ENCODE results near the gene DPP9.

DNA sequence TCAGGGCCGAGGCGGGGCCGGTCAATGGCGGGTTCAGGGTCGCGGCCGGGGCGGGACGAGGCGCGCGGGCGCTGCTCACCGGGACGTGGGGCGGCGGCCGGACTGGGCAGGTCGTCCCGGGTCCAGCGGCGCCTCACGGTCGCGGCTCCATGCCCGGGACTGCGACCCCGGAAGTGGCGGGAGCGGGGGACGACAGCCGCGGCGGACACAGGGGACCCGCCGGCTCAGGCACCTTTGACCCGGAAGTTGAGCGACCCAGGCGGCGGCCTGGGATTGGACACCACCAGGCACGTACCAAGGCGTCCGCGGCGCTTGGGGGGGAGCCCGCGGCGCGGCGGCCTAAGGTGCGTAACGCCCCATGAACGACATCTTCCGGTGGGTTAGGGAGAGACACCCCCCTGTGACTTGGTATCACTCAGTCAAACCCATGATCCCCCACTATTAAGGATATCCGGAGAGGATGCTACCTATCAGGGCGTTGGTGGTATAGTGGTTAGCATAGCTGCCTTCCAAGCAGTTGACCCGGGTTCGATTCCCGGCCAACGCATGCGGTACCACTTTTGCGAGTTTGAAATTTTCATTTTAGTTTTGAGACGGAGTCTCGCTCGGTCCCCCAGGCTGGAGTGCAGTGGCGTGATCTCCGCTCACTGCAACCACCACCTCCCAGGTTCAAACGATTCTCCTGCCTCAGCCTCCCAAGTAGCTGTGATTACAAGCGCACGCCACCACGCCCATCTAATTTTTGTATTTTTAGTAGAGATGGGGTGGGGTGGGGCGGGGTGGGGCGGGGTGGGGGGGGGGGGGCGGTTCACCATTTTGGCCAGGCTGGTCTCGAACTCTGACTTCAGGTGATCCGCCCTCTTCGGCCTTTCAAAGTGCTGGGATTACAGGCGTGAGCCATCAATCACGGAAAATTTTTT is at the start of gene DPP9:
- TF ChIP-seq, protein P1, sequence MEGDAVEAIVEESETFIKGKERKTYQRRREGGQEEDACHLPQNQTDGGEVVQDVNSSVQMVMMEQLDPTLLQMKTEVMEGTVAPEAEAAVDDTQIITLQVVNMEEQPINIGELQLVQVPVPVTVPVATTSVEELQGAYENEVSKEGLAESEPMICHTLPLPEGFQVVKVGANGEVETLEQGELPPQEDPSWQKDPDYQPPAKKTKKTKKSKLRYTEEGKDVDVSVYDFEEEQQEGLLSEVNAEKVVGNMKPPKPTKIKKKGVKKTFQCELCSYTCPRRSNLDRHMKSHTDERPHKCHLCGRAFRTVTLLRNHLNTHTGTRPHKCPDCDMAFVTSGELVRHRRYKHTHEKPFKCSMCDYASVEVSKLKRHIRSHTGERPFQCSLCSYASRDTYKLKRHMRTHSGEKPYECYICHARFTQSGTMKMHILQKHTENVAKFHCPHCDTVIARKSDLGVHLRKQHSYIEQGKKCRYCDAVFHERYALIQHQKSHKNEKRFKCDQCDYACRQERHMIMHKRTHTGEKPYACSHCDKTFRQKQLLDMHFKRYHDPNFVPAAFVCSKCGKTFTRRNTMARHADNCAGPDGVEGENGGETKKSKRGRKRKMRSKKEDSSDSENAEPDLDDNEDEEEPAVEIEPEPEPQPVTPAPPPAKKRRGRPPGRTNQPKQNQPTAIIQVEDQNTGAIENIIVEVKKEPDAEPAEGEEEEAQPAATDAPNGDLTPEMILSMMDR (conservative IDR thresholded peaks at IDR 0.05; ENCODE audit: low read length) = no peak
- TF ChIP-seq EZH2phosphoT487 (IDR thresholded peaks at IDR 0.05; ENCODE audit: borderline replicate concordance, low read depth, low read length) = no peak

Data from OCI-LY7 (cell line).